HFF-Myc (cell line): ENCODE results near the gene COX14.

Experiments
- DNase-seq: peaks from one replicate; pipeline ENCODE4 v3.0.0-alpha.2; 2011; ENCODE audit warnings: low read depth; ENCODE audit errors: extremely low read depth
- H3K4me3 ChIP-seq: replicated peaks from 2 replicates; pipeline ENCODE4 v1.5.1; 2011; ENCODE audit warnings: low read depth, mild to moderate bottlenecking, control low read depth, low read length
- CTCF ChIP-seq: IDR thresholded peaks from 2 replicates; pipeline ENCODE4 v1.5.1; 2012; ENCODE audit warnings: mild to moderate bottlenecking, low read depth, low read length, control low read depth; ENCODE audit errors: missing control alignments

COX14 gene

GRCh38 chr12:50117057-50117622 is 5.1 kb downstream of the COX14 start:
- DNase-seq = no peak
- no peak for TF ChIP-seq CTCF
- no peak overlapping the region for H3K4me3 ChIP-seq

- H3K4me3 ChIP-seq = no peak overlapping the region
- no peak for TF ChIP-seq CTCF
- DNase-seq = no peak
Observed at GRCh38 chr12:50119387-50119786, 7.4 kb downstream of the COX14 start.

GRCh38 chr12:50120521-50120920 is 8.5 kb downstream of the COX14 start:
- no peak for TF ChIP-seq CTCF
- no peak for DNase-seq
- H3K4me3 ChIP-seq = no peak overlapping the region

GRCh38 chr12:50120953-50121352 is 8.9 kb downstream of the COX14 start:
- no peak for TF ChIP-seq CTCF
- no peak overlapping the region for H3K4me3 ChIP-seq
- no peak for DNase-seq

- no peak for DNase-seq
- no peak for TF ChIP-seq CTCF
- H3K4me3 ChIP-seq = no peak overlapping the region
Observed at GRCh38 chr12:50121641-50122040, 9.6 kb downstream of the COX14 start.

- no peak for DNase-seq
- no peak for TF ChIP-seq CTCF
- no peak overlapping the region for H3K4me3 ChIP-seq
Observed at GRCh38 chr12:50123203-50123602, 11.2 kb downstream of the COX14 start.

GRCh38 chr12:50127546-50127945 is 15.5 kb downstream of the COX14 start:
- no peak for TF ChIP-seq CTCF
- DNase-seq = no peak
- no peak overlapping the region for H3K4me3 ChIP-seq
